ENCODE results near the gene RTTN. TPM values are rescaled to one million over a fixed set of nuclear protein-coding genes. Genes with fewer than 3 reads are reported as not detected.
"Not testable (repeated sequence)": the region's sequence is repeated elsewhere in the genome, so short reads cannot be mapped to it uniquely, and the experiment has no call there.

Gene RTTN
- total RNA-seq, 1 donor from 2014 or later, result 31.3 TPM

- Histone ChIP-seq H3K4me3 (ENCODE audit: low read depth, low read length) (no peak overlapping the region), H3K36me3 (ENCODE audit: control insufficient read depth, insufficient read depth, low read length) (no peaks in the 10 kb centered on the region), H3K27me3 (ENCODE audit: control insufficient read depth, insufficient read depth, low read length) (no peaks in the 10 kb centered on the region)
- FAIRE-seq, result no peak
- DNase-seq (ENCODE audit: low read depth), result no peak
- no peak for TF ChIP-seq CTCF (IDR thresholded peaks at IDR 0.05; ENCODE audit: insufficient read depth, low read length, severe bottlenecking)
Observed at GRCh38 chr18:69978732-69979715, 226.5 kb downstream of the RTTN start.

GRCh38 chr18:69975294-69975693 is 230.2 kb downstream of the RTTN start:
- H3K27me3 ChIP-seq (ENCODE audit: control insufficient read depth, insufficient read depth, low read length); FAIRE-seq; DNase-seq (ENCODE audit: low read depth); H3K4me3 ChIP-seq (ENCODE audit: low read depth, low read length); H3K36me3 ChIP-seq (ENCODE audit: control insufficient read depth, insufficient read depth, low read length): not testable (repeated sequence)

DNA sequence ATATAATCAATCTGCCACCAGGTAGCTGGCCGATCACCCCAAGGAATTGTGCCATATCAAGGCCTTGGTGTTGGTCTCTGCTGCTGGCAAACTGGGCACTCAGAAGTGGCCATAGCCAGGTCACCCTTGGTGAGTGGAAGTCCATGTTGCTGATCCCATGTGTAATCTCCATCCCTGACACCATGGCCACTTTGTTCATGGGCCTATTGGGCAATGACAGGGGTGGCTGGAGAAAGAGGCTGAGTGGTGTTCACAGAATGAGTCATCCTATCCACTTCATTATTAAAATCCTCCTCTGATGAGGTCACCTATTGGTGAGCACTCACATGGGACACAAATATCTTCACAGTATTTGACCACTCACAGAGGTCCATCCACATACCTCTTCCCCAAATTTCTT is 231.1 kb downstream of the RTTN start:
- DNase-seq (ENCODE audit: low read depth), result peak; percentile 73
- Histone ChIP-seq H3K27me3 (ENCODE audit: control insufficient read depth, insufficient read depth, low read length) (no peaks in the 10 kb centered on the region), H3K4me3 (ENCODE audit: low read depth, low read length) (no peak overlapping the region), H3K36me3 (ENCODE audit: control insufficient read depth, insufficient read depth, low read length) (no peaks in the 10 kb centered on the region)
- no peak for FAIRE-seq
- TF ChIP-seq CTCF (IDR thresholded peaks at IDR 0.05; ENCODE audit: insufficient read depth, low read length, severe bottlenecking), result no peak

GRCh38 chr18:69969491-69969890 is 236.0 kb downstream of the RTTN start:
- H3K27me3 ChIP-seq (ENCODE audit: control insufficient read depth, insufficient read depth, low read length), result no peaks in the 10 kb centered on the region
- H3K36me3 ChIP-seq (ENCODE audit: control insufficient read depth, insufficient read depth, low read length), result no peaks in the 10 kb centered on the region
- FAIRE-seq (no peak), DNase-seq (ENCODE audit: low read depth) (no peak)
- no peak overlapping the region for H3K4me3 ChIP-seq (ENCODE audit: low read depth, low read length)
- TF ChIP-seq CTCF (IDR thresholded peaks at IDR 0.05; ENCODE audit: insufficient read depth, low read length, severe bottlenecking), result no peak

- no peak overlapping the region for H3K4me3 ChIP-seq (ENCODE audit: low read depth, low read length)
- H3K27me3 ChIP-seq (ENCODE audit: control insufficient read depth, insufficient read depth, low read length), result no peaks in the 10 kb centered on the region
- H3K36me3 ChIP-seq (ENCODE audit: control insufficient read depth, insufficient read depth, low read length), result no peaks in the 10 kb centered on the region
- DNase-seq (ENCODE audit: low read depth) (no peak), FAIRE-seq (no peak)
- no peak for TF ChIP-seq CTCF (IDR thresholded peaks at IDR 0.05; ENCODE audit: insufficient read depth, low read length, severe bottlenecking)
Observed at GRCh38 chr18:69968039-69968438, 237.4 kb downstream of the RTTN start.

DNA sequence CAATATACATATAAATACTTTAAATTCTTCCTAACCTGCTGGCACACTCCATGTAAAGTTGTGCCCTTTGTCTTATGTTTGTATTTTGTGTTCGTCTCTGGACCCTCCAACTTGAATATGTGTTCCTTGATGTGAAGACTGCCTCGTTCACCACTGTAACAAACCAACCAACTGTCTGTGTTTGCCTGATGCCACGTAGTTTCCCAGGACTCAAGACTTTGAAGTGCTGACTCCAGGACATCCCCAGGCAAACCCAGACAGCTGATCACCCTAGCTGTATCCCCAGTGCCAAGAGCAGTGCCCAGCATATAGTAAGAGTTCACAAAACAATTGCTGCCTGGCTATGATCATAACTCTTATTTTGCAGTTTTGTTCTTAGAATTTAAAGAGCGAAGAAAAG is 242.3 kb downstream of the RTTN start:
- Histone ChIP-seq H3K4me3 (ENCODE audit: low read depth, low read length) (no peak overlapping the region), H3K36me3 (ENCODE audit: control insufficient read depth, insufficient read depth, low read length) (no peaks in the 10 kb centered on the region), H3K27me3 (ENCODE audit: control insufficient read depth, insufficient read depth, low read length) (no peaks in the 10 kb centered on the region)
- DNase-seq (ENCODE audit: low read depth) (no peak), FAIRE-seq (no peak)
- TF ChIP-seq CTCF (IDR thresholded peaks at IDR 0.05; ENCODE audit: insufficient read depth, low read length, severe bottlenecking), result no peak

Data from bronchial epithelial cell (primary cell).